ENCODE data around the gene SYNGR1.
A peak's percentile ranks its signal among the peaks of the same experiment; 100 is the strongest.

Gene SYNGR1

GRCh38 chr22:39348909-39349505, 784 bp upstream of the SYNGR1 start:
- no peak overlapping the region for H2BK120ac ChIP-seq (ENCODE audit: low read depth, low read length)
- H2BK12ac ChIP-seq (ENCODE audit: low read length), result no peak overlapping the region
- H3K18ac ChIP-seq (ENCODE audit: low read length), result peak overlapping the region; percentile 95
- H3K14ac ChIP-seq (ENCODE audit: low read length), result no peak overlapping the region
- no peak overlapping the region for H3K27ac ChIP-seq (replicated peaks; ENCODE audit: low read length)
- H3K79me1 ChIP-seq (ENCODE audit: low read depth, low read length), result peaks cover 4% of the 10 kb centered on the region
- peaks cover 15 to 23% of the 10 kb centered on the region in 2 donors for H3K4me1 ChIP-seq (ENCODE audit: control insufficient read depth in 2 of 2, insufficient read depth in 1 of 2, low read depth in 1 of 2, low read length in 2 of 2)
- no peak overlapping the region for H4K91ac ChIP-seq (ENCODE audit: low read depth, low read length, poor library complexity)
- no peak overlapping the region for H3K9ac ChIP-seq (ENCODE audit: low read depth, low read length, poor library complexity)
- H3K9me3 ChIP-seq (replicated peaks in 1 of 2; ENCODE audit: control insufficient read depth in 2 of 2, insufficient read depth in 1 of 2, low read depth in 1 of 2, low read length in 2 of 2), result peaks cover 0 to 2% of the 10 kb centered on the region in 2 donors
- no peak for DNase-seq (ENCODE audit: low spot score)
- H3K4me2 ChIP-seq (ENCODE audit: insufficient read depth, low read length, poor library complexity, severe bottlenecking), result peak overlapping the region; percentile 76
- H3K23ac ChIP-seq (ENCODE audit: low read depth, low read length, poor library complexity), result peak overlapping the region; percentile 18
- no peak overlapping the region for H4K8ac ChIP-seq (ENCODE audit: low read depth, low read length)
- H3K27me3 ChIP-seq (ENCODE audit: control insufficient read depth in 3 of 3, insufficient read depth in 3 of 3, low read depth in 1 of 3, low read length in 3 of 3), result peaks cover 0 to 10% (median 0%) of the 10 kb centered on the region in 3 experiments
- H2AFZ ChIP-seq (ENCODE audit: low read length), result peak overlapping the region; percentile 96
- H2AK5ac ChIP-seq (ENCODE audit: low read depth, low read length), result peak overlapping the region; percentile 47
- H2BK15ac ChIP-seq (ENCODE audit: low read length), result peak overlapping the region; percentile 7
- WGBS, 2 donors (ENCODE audit: extremely low coverage in 2 of 2, insufficient read length in 2 of 2, insufficient replicate concordance in 1 of 2), result no CpG with 5 or more reads among the region's 11 CpGs
- H3K4ac ChIP-seq (ENCODE audit: low read length), result no peak overlapping the region
- H3K4me3 ChIP-seq (ENCODE audit: low read length in 2 of 2), result peak overlapping the region; percentile 77 to 92
- peaks cover 0 to 3% of the 10 kb centered on the region in 2 donors for H3K36me3 ChIP-seq (replicated peaks in 1 of 2; ENCODE audit: control insufficient read depth in 2 of 2, insufficient read depth in 2 of 2, low read length in 2 of 2)
- no peak overlapping the region for H2BK5ac ChIP-seq (ENCODE audit: low read length)

- peak overlapping the region; percentile 95 for H3K18ac ChIP-seq (ENCODE audit: low read length)
- peak overlapping the region; percentile 61 for H3K9ac ChIP-seq (ENCODE audit: low read depth, low read length, poor library complexity)
- no peak overlapping the region for H3K4ac ChIP-seq (ENCODE audit: low read length)
- H3K27me3 ChIP-seq (ENCODE audit: control insufficient read depth in 3 of 3, insufficient read depth in 3 of 3, low read depth in 1 of 3, low read length in 3 of 3), result peaks cover 0 to 5% (median 0%) of the 10 kb centered on the region in 3 experiments
- H3K14ac ChIP-seq (ENCODE audit: low read length), result no peak overlapping the region
- peak overlapping the region; percentile 96 for H2AFZ ChIP-seq (ENCODE audit: low read length)
- H4K91ac ChIP-seq (ENCODE audit: low read depth, low read length, poor library complexity), result no peak overlapping the region
- H3K4me2 ChIP-seq (ENCODE audit: insufficient read depth, low read length, poor library complexity, severe bottlenecking), result peak overlapping the region; percentile 77
- peak overlapping the region; percentile 92 to 99 for H3K4me3 ChIP-seq (ENCODE audit: low read length in 2 of 2)
- no CpG with 5 or more reads among the region's 57 CpGs for WGBS, 2 donors (ENCODE audit: extremely low coverage in 2 of 2, insufficient read length in 2 of 2, insufficient replicate concordance in 1 of 2)
- H2AK5ac ChIP-seq (ENCODE audit: low read depth, low read length), result peak overlapping the region; percentile 47
- peaks cover 0 to 2% of the 10 kb centered on the region in 2 donors for H3K9me3 ChIP-seq (replicated peaks in 1 of 2; ENCODE audit: control insufficient read depth in 2 of 2, insufficient read depth in 1 of 2, low read depth in 1 of 2, low read length in 2 of 2)
- peak overlapping the region; percentile 75 for H4K8ac ChIP-seq (ENCODE audit: low read depth, low read length)
- peaks cover 15 to 23% of the 10 kb centered on the region in 2 donors for H3K4me1 ChIP-seq (ENCODE audit: control insufficient read depth in 2 of 2, insufficient read depth in 1 of 2, low read depth in 1 of 2, low read length in 2 of 2)
- H3K79me1 ChIP-seq (ENCODE audit: low read depth, low read length), result peaks cover 4% of the 10 kb centered on the region
- peak overlapping the region; percentile 26 for H2BK5ac ChIP-seq (ENCODE audit: low read length)
- H3K23ac ChIP-seq (ENCODE audit: low read depth, low read length, poor library complexity), result peak overlapping the region; percentile 97
- peak; percentile 62 for DNase-seq (ENCODE audit: low spot score)
- no peak overlapping the region for H2BK120ac ChIP-seq (ENCODE audit: low read depth, low read length)
- peaks cover 0 to 3% of the 10 kb centered on the region in 2 donors for H3K36me3 ChIP-seq (replicated peaks in 1 of 2; ENCODE audit: control insufficient read depth in 2 of 2, insufficient read depth in 2 of 2, low read length in 2 of 2)
- no peak overlapping the region for H2BK12ac ChIP-seq (ENCODE audit: low read length)
- H3K27ac ChIP-seq (replicated peaks; ENCODE audit: low read length), result no peak overlapping the region
- H2BK15ac ChIP-seq (ENCODE audit: low read length), result peak overlapping the region; percentile 7
Observed at GRCh38 chr22:39349506-39349966, 255 bp upstream of the SYNGR1 start.

- peak overlapping the region; percentile 99 for H3K9ac ChIP-seq (ENCODE audit: low read depth, low read length, poor library complexity)
- peak overlapping the region; percentile 26 for H2BK5ac ChIP-seq (ENCODE audit: low read length)
- H2BK120ac ChIP-seq (ENCODE audit: low read depth, low read length), result peak overlapping the region; percentile 26
- H3K18ac ChIP-seq (ENCODE audit: low read length), result peak overlapping the region; percentile 97
- no peak overlapping the region for H3K27ac ChIP-seq (replicated peaks; ENCODE audit: low read length)
- no peak overlapping the region for H3K14ac ChIP-seq (ENCODE audit: low read length)
- H3K4me1 ChIP-seq (ENCODE audit: control insufficient read depth in 2 of 2, insufficient read depth in 1 of 2, low read depth in 1 of 2, low read length in 2 of 2), result peaks cover 15 to 23% of the 10 kb centered on the region in 2 donors
- peak overlapping the region; percentile 77 for H3K4me2 ChIP-seq (ENCODE audit: insufficient read depth, low read length, poor library complexity, severe bottlenecking)
- peak overlapping the region; percentile 93 for H3K23ac ChIP-seq (ENCODE audit: low read depth, low read length, poor library complexity)
- peak overlapping the region; percentile 92 to 99 for H3K4me3 ChIP-seq (ENCODE audit: low read length in 2 of 2)
- no CpG with 5 or more reads among the region's 14 CpGs for WGBS, 2 donors (ENCODE audit: extremely low coverage in 2 of 2, insufficient read length in 2 of 2, insufficient replicate concordance in 1 of 2)
- H3K79me1 ChIP-seq (ENCODE audit: low read depth, low read length), result peaks cover 4% of the 10 kb centered on the region
- no peak overlapping the region for H4K8ac ChIP-seq (ENCODE audit: low read depth, low read length)
- peak overlapping the region; percentile 92 for H2AFZ ChIP-seq (ENCODE audit: low read length)
- peaks cover 0 to 2% (median 0%) of the 10 kb centered on the region in 3 experiments for H3K27me3 ChIP-seq (ENCODE audit: control insufficient read depth in 3 of 3, insufficient read depth in 3 of 3, low read depth in 1 of 3, low read length in 3 of 3)
- H3K9me3 ChIP-seq (replicated peaks in 1 of 2; ENCODE audit: control insufficient read depth in 2 of 2, insufficient read depth in 1 of 2, low read depth in 1 of 2, low read length in 2 of 2), result peaks cover 0 to 2% of the 10 kb centered on the region in 2 donors
- peak overlapping the region; percentile 19 for H2BK15ac ChIP-seq (ENCODE audit: low read length)
- H4K91ac ChIP-seq (ENCODE audit: low read depth, low read length, poor library complexity), result no peak overlapping the region
- H2AK5ac ChIP-seq (ENCODE audit: low read depth, low read length), result peak overlapping the region; percentile 98
- DNase-seq (ENCODE audit: low spot score), result no peak
- H3K4ac ChIP-seq (ENCODE audit: low read length), result no peak overlapping the region
- peak overlapping the region; percentile 93 for H2BK12ac ChIP-seq (ENCODE audit: low read length)
- peaks cover 0 to 3% of the 10 kb centered on the region in 2 donors for H3K36me3 ChIP-seq (replicated peaks in 1 of 2; ENCODE audit: control insufficient read depth in 2 of 2, insufficient read depth in 2 of 2, low read length in 2 of 2)
Observed at GRCh38 chr22:39350757-39351688, 1.2 kb downstream of the SYNGR1 start.
